PC-9 (cell line): ENCODE results near the gene SCOC.

Source experiments
- EZH2 ChIP-seq: fragments of 200-600 bp; sonication (generic); IDR thresholded peaks from 2 replicates; pipeline ENCODE4 v1.8.0; 2017; ENCODE audit warnings: antibody characterized with exemption, low read depth
- TF ChIP-seq, protein P1 (sequence below): fragments of 200-600 bp; sonication (generic); conservative IDR thresholded peaks from 2 replicates; pipeline ENCODE4 v1.6.1; 2017; ENCODE audit warnings: mixed run types, antibody characterized with exemption, mild to moderate bottlenecking, moderate library complexity

DNA sequence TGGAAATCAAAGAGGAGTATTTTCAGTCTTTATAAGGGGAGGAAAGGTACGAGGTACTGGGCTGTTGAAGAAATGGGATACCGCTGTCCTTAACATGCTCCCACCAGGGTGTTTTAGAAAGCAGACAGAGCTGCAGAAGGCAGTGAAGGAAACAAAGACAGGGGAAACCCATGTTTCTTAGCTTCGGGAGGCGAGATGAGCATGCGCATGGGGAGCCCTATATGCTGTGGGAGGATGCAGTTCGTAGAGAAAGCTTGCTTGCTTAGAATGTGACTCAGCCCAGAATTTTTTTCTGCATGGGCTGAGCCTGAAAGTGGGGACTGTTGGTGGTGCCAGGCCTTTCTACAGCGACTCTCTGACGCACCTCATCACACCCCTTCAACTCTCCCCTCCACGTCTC is 28.8 kb upstream of the SCOC start:
- TF ChIP-seq, protein P1, sequence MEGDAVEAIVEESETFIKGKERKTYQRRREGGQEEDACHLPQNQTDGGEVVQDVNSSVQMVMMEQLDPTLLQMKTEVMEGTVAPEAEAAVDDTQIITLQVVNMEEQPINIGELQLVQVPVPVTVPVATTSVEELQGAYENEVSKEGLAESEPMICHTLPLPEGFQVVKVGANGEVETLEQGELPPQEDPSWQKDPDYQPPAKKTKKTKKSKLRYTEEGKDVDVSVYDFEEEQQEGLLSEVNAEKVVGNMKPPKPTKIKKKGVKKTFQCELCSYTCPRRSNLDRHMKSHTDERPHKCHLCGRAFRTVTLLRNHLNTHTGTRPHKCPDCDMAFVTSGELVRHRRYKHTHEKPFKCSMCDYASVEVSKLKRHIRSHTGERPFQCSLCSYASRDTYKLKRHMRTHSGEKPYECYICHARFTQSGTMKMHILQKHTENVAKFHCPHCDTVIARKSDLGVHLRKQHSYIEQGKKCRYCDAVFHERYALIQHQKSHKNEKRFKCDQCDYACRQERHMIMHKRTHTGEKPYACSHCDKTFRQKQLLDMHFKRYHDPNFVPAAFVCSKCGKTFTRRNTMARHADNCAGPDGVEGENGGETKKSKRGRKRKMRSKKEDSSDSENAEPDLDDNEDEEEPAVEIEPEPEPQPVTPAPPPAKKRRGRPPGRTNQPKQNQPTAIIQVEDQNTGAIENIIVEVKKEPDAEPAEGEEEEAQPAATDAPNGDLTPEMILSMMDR, result no peak
- TF ChIP-seq EZH2, result no peak
